GM18951 (cell line): Measurements from ENCODE around the gene PASK.

Experiments
- POLR2A ChIP-seq: IDR thresholded peaks from 4 replicates; pipeline ENCODE4 v1.6.1; 2011; ENCODE audit warnings: mild to moderate bottlenecking; ENCODE audit not compliant: insufficient read length, insufficient read depth; ENCODE audit errors: extremely low read depth
- in situ Hi-C: fragments of 300-500 bp; cut with MboI; formaldehyde crosslinking; loops from one replicate; pipeline ENCODE4 v1.12.0; 2022; ENCODE audit warnings: low sequenced_read_pairs, mixed read lengths, inconsistent platforms; ENCODE audit not compliant: unreplicated experiment

PASK gene

DNA sequence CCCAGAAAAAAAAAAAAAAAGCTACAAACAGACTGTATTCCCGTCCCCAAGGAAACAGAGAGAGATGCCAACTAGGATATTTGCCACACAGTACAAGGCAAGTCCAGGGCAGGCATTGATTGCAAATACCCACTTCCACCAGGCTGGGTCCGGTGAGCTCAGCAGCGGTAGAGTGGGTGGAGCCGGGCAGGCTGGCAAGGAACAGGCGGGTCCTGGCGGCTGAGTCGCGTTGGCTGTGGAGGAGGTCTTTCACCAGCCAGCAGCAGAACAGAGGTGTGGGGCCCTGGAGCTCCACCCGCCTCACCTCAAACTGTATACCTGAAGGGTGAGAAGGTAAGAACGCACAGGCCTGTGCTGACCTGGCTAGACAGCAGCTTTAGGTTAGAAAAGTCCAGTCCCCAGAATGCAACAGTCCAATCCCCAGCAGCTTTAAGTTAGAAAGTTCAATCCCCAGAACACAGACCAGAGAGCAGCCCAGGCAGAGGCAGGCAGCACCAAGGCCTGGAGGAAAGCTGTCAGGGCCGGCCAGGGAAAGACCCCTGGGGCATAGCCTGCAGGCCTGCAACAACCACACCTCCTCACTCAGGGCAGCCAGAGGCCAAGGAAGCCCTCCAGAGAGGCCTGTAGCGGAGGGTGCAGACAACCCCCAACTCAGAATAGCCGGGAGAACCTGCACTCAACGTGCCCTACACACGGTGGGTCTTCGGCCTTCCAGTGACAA is 25.3 kb downstream of the PASK start:
- TF ChIP-seq POLR2A = no peak
- in situ Hi-C loops = no loop called here

DNA sequence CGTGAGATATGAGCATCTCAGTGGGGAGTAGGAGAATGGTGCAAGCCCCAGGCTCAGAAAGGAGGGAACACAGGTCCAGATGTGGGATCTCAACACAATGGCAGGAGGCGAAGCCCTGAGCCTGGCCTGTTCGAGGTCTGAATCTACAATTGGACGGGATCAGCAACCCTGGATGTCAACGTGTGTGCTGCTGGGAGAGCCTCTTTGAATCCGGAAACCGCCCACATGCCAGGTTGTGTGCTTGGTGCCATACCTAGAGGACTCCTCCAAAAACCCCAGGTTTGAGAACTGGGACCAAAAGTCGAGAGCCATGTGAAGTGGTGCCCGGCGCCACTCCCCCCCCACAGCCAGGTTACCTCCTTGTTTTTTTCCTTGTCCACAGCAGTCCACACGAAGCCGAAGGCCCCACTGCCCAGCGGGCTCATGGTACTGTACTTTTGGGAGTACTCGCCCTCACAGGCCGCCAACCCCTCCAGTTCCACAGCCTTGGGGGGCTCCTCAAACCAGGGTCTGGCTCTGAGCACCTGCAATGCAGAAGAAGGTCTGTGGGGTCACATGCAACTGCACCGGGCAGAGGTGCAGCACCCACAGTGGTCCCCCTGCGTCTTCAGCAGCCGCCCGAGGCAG is 26.8 kb downstream of the PASK start:
- in situ Hi-C loops = no loop called here

GRCh38 chr2:241121008-241121407 is 28.3 kb downstream of the PASK start:
- in situ Hi-C loops = no loop called here
- no peak for TF ChIP-seq POLR2A

More for the DNA sequence above, 26.8 kb downstream of the PASK start:
- no peak for TF ChIP-seq POLR2A

GRCh38 chr2:241120440-241120839 is 28.8 kb downstream of the PASK start:
- TF ChIP-seq POLR2A = no peak

DNA sequence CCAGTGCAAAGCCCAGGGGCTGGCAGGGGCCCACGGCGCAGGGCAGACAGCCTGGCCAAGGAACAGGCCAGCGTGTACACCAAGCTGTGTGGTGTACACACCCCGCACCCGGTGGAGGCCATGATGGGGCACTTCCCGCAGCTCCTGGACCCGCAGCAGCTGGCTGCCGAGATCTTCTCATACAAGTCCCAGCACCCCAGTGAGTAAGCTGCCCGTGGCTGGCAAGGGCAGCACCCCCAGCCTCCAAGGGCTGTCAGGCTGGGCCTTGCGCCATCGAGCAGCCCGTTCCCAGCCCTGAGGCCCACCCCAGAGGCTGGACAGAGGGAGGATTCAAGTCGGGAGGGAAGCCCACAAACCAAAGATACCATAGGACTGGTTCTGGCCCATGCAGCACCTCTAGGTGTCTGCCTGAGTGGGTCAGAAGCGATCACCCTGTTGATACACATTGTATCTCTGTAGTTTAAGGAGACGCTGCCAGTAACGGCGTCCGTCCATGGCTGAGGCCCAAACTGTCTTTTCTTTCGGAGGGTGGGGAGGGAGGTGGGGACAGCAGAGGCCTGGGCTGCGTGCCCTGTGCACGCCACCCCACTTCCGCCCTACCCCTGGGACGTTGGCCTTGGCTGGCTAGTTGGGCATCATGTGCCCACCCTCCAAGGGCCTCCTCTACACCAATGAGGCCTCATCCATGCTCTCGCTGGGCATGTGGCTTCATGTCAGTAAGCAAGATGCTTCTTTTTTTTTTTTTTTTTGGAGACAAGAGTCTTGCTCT is 30.4 kb downstream of the PASK start:
- in situ Hi-C loops = no loop called here
- no peak for TF ChIP-seq POLR2A

More at GRCh38 chr2:241120440-241120839, 28.8 kb downstream of the PASK start:
- in situ Hi-C loops = no loop called here

DNA sequence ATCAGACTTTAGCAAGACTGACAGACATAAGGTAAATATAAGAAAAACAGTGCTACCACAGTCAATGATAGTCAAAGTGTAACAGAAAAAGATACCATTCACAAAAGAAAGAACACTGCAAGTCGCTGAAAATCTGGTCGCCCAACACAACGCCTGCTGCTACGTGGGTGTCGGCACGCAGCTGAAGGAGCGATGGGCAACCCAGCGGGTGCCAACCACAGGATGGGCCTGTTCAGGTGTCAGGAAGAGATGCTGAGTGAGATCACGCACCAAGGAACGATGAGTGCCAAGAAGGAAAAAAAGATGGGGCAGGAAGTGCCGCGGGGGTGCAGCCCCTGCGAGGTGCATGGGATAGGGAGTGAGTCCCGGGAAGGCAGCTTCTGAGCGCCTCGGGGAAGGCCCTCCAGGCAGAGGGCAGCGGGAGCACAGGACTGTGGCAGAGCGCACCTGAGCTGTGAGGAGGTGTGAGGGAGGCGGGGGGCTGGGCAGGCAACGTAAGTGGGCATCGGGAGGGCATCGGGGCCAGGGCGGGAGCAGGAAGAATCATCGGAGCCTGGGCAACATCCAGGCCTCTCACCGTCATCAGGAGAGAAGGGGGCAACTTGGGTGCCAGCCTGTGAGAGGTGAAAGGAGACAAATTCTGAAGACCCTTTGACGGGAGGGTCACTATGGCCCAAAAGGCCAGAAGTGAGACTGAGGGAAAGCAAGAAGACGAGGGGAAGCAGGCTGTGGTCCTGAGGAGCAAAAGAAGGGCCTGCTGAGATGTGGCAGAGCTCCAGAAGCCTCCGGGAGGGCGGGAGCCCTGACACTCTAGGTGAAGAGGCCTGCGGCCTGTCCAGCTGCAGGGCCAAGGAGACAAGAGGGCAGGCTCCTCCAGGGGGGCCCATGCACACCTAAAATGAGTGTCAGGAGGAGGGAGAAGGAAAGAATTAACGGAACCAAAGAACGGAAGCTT is 32.4 kb downstream of the PASK start:
- in situ Hi-C loops = no loop called here
- TF ChIP-seq POLR2A = no peak

DNA sequence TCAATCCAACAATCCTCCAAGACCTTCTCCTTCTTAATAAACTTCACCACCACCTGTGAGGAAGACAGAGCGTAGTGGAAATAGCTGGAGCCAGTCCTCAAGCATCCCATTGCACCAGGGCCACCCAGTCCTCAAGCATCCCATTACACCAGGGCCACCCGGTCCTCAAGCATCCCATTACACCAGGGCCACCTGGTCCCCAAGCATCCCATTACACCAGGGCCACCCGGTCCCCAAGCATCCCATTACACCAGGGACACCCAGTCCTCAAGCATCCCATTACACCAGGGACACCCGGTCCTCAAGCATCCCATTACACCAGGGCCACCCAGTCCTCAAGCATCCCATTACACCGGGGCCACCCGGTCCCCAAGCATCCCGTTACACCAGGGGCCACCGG is 33.9 kb downstream of the PASK start:
- in situ Hi-C loops = no loop called here
- TF ChIP-seq POLR2A = no peak

- in situ Hi-C loops = no loop called here
- no peak for TF ChIP-seq POLR2A
These were observed 34.4 kb downstream of the PASK start for GRCh38 chr2:241114836-241115235.

DNA sequence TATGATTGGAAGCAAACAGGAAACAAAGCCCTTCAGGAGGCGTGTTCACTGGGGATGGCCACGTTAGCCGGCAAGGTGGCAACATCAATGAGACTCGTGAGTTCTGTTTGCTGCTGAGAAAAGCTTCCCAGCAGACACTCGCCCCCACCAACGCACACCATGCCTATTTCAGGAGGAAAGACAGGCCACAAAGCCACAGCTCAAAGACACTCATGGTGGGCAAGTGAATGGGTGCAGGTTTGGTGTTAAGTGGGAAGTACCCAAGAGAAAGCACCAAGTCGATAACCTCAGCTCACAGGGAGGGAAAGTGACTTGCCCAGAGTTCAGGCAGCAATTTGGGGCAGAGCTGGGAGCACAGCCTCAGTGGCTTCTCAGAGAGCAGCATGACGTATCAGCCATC is 36.7 kb downstream of the PASK start:
- in situ Hi-C loops = no loop called here
- TF ChIP-seq POLR2A = no peak

- no peak for TF ChIP-seq POLR2A
- in situ Hi-C loops = no loop called here
These were observed 37.2 kb downstream of the PASK start for GRCh38 chr2:241112046-241112445.

- in situ Hi-C loops = no loop called here
- no peak for TF ChIP-seq POLR2A
These were observed 37.8 kb downstream of the PASK start for GRCh38 chr2:241111440-241111805.

DNA sequence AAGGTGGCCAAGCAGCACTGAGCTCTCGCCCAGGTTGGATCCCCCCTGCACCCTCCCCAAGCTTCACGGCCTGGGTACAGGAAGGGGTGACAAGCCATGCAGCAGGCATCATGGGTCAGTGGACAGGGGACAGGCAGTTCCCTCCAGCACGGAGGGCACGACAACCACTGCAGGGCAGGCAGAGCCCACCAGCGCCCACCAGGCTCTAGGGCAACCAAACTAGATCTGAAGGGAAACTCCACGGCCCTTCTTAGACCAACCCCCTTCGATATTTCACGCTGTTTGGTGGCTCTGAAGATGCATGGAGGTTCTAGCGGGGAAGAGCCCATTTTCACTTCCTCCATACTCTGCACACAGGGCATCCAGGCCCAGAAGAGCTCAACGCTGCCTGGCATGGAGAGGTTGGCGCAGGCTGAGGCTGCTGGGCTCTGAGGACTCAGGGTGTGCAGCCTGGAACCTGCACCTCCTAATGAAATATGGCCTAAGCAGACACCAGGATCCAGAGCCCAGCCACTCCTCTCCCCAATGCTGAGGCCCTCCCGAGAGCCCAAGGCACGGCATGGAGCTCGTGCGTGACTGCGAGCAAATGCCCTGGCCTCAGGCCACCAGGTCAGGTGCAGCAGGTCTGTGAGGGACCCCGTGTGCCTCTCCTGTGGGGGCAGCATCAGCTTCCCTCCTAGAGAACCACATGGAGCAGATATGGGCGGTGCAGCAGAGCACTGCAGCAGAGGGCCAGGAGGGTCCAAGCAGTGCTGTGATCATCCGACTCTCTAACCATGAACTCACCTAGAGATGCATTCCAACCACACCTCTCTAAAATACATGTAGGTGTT is 38.4 kb downstream of the PASK start:
- no peak for TF ChIP-seq POLR2A
- in situ Hi-C loops = no loop called here
